Activated CD4-positive, alpha-beta T cell treated with anti-CD3 and anti-CD28 coated beads, Interleukin-2, Interleukin-4, amounts not matched to agents 100 ng/mL and 50 ng/mL, durations not matched to agents 16 hours and 8 hours (primary cell): ENCODE results near the gene YIPF2.
"Not testable (repeated sequence)": the region's sequence is repeated elsewhere in the genome, so short reads cannot be mapped to it uniquely, and the experiment has no call there.

Source experiments
- DNase-seq: peaks from one replicate; pipeline ENCODE4 v3.0.0-alpha.2; 2020; ENCODE audit warnings: low spot score

YIPF2 gene

DNA sequence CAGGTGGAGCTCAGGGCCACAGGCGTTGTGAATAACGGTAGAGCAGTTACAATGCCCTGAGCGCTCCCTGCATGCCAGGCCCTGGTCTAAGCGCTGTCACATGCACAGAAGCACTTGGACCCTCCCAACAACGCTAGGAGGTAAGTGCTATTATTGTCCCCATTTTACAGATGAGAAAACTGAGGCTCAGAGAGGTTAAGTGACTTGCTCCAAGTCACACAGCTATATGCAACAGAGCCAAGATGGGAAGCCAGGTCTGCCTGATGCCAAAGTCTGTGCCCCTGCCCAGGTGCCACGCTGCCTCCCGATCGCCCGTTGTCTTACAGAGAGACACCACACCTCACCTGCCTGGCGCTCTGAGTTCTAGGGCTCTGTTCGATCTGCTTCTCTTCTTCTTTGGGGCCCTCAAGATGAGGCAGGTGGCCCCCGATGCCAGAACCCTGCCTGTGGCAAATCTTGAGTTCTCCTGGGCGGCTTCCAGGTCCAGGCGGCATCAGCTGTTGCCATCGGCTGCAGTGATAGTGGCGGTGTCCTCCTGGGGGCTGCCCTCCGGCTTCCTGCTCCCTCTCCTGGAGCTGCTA is 20.0 kb downstream of the YIPF2 start:
- no peak for DNase-seq

DNA sequence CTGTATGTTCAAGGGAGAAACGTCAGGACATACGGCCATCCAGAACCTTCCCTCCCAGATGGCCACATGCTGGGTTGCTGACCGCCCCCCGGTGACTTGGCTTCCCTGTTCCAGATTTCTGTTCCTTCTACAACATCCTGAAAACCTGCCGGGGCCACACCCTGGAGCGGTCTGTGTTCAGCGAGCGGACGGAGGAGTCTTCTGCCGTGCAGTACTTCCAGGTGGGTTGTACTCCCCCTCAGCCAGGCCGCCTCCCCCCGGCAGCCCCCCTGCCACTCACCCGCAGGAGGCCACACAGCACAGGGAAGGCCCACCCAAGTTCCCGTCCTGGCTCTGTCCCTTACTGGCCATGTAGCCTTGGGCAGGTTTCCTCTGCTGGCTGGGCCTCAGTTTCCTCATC is 20.5 kb downstream of the YIPF2 start:
- no peak for DNase-seq

DNA sequence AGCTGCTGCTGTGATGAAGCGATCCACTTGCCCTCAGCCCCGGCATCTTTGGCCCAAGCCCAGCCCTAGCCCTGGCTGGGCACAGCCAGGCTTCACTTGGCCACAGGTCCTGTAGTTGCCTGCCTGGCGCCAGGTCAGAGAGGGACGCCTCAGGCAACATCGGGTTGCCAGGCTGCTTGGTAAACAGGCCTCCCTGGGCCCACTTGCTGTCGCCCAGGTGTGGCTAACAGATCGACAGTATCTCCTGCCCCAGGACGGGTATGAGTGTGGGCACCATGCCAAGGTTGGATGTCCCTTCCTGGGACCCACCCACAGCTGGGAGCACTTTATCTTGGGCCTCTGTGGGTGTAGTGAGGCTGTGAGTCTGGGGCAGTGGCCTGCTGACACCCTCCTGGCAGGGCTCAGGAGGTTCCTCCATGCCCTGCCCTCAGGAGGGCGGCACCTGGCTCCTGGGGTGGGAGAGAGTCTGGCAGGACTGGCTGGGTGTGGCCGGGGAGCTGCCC is 29.2 kb downstream of the YIPF2 start:
- no peak for DNase-seq

DNA sequence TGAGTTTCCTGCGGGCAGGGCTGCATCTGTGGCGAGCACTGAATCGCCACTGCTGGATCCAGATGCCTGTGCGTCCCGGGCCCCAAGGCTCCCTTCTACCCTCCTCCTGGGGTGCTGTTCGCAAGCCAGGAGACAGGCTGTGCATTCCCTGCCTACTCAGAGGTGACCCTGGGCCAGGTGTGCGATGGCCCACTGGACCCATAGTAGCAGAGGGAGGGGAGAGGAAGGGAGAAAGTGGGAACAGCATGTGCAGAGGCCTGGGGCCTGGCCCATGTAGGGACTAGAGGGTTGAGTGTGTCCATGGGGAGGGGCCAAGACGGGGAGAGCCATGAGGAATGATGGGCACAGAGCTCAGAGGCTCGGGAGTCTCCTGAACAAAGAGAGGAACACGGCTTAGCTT is 29.8 kb downstream of the YIPF2 start:
- no peak for DNase-seq

DNA sequence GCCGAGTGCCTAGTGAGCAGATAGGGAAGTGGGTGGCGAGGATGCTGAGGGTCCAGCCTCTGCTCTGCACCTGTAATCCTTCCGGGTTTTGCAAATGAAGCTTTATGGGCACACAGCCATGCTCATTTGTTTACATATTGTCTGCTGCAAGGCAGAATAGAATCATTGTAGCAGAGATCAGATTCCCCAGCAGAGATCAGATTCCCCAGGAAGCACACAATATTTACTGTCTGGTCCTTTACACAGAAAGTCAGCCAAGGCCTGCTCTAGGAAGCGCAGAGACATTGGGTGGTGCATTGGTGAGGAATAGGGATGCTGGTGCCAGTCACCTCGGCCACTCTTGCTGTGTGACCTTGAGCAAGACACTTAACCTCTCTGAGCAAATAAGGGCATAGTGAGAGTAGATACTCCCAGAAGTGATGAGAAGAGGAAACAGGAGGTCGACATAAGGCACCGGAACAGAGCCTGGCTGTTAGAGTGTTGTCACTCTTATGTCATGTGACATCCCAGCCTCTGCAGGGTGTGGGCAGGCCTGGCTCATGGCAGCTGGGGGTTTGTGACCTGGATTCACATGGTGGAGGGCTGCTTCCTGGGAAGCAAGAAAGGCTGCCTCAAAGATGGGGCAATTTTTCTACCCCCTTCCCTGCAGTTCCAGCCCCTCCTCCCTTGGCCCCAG is 31.4 kb downstream of the YIPF2 start:
- no peak for DNase-seq

DNA sequence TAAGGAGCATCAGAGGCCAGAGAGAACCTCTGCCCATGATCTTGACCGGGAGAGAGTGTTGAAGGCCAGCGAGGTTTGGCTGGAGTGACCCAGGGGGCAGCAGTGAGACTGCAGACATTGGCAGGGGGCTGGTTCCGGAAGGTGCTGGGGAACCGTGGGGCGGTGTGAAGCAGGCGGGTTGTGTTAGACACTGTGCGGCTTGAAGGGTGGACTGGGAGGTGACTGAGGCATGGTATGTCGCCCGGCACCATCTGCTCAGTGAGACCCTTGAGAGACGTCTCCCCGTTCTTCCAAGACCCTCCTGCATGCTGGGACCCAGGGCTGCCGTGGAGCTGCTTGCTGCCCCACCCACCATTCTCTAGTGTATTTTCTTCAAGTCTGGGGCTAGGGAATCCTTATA is 32.5 kb downstream of the YIPF2 start:
- no peak for DNase-seq

DNA sequence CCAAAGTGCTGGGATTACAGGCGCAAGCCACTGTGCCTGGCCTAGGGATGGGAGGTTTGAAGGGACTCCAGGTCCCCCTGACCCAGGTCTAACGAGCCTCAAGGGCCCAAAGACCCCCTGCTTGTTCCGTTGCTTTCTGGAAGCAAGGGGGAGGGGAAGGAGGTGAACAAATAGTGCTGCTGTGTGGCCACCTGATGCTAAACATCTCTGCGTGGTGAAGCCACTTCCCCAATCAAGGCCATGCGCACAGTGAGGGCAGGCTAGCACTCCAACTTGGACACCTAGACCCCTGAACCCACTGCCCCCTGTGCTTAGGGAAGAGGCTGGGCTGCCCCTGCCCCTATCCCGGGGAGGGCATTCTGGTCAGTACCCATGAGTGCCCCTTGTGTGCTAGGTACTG is 33.1 kb downstream of the YIPF2 start:
- DNase-seq, result no peak

DNA sequence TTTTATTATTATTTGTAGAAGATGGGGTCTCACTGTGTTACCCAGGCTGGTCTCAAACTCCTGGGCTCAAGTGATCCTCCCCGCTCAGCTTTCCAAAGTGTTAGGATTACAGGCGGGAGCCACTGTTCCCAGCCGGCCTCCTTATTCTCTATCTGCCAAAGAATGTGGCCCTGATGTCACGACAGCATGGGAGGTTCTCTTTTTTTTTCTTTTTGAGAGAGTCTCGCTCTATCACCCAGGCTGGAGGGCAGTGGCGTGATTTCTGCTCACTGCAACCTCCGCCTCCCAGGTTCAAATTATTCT is 33.6 kb downstream of the YIPF2 start:
- DNase-seq, result no peak

DNA sequence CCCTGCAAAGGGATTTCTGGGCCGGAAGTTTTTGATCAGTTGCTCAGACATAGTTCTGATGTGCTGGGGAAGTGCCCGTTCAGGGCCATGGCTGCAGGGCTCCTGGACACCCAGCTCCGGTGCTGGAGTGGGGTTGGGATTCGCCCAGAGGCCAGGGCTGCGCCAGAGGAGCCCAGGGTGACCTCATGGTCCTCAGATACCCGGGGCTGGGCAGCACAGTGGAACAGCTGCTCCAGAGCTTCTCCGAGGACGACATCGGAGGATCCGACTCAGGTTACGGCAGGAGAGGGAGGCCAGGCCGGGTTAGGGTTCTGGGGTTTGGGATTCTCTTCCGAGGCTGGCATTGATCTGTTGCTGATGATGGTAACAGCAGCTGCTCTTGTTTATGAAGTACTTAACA is 36.2 kb downstream of the YIPF2 start:
- no peak for DNase-seq

DNA sequence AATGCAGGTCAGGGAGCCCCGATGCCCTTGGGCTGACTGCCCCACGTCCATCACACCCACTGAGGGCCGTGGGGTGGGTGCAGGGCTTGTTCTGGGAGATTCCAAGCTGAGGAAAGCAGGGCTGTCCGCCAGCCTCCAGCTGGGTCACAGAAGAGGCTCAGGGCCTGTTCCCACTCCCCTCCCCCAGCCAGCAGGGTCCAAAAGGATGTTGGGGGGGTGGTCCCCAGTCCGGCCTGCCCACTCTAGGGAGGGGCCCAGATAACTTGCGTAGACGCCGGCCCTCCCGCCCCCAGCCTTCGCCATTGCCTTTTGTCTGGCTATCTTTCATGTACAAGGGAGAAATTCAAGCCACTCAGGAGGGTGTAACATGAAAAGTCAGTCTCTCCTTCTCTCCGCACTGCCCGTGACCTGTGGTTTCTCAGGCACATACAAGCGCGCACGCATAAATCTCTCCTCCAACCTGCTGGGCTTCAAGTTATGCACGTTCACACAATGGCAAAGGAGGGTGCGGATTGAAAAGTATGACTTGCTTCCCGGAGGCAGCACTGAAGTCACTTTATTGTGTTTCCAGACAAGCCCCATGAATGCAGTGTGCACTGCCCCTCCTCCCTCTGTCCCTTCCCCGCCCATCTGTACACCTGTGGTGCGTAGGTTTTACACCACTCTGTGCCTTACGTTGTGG is 36.9 kb downstream of the YIPF2 start:
- DNase-seq, result no peak

DNA sequence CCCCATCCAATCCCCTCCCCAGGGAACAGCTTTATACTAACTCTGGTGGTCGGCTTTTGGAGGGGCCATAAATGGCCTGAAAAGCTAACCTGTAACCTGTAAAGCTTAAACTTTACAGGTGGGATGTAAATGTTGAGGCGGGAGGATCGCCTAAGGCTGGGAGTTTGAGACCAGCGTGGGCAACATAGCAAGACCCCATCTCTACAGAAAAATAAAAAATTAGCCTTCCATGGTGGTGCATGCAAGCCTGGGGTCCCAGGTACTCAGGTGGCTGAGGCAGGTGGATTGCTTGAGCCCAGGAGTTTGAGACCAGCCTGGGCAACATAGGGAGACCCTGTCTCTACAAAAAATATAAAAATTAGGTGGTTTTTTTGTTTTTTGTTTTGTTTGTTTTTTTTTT is 38.6 kb downstream of the YIPF2 start:
- DNase-seq, result no peak

DNA sequence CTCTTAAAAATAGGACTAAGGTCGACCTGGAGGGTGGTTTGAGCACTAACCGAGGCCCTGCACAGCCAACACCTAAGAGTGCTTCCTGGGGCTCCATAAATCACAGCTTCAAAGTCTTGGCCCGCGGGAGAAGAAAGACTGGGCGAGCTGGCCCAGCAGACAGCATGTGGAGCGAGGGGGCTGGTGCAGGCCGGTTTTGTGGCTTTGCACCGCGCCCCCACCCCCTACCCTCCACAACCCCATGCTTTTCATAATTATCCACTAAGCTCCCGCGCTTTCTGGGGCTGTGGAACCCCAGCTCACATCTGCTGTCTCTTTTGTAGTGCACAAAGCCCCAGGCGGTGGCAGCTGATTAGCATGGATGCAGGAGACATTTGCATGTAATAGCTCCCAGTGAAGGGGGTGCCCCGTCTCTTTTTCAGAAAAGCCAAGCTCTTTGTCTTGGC is 40.0 kb downstream of the YIPF2 start:
- DNase-seq, result no peak

DNA sequence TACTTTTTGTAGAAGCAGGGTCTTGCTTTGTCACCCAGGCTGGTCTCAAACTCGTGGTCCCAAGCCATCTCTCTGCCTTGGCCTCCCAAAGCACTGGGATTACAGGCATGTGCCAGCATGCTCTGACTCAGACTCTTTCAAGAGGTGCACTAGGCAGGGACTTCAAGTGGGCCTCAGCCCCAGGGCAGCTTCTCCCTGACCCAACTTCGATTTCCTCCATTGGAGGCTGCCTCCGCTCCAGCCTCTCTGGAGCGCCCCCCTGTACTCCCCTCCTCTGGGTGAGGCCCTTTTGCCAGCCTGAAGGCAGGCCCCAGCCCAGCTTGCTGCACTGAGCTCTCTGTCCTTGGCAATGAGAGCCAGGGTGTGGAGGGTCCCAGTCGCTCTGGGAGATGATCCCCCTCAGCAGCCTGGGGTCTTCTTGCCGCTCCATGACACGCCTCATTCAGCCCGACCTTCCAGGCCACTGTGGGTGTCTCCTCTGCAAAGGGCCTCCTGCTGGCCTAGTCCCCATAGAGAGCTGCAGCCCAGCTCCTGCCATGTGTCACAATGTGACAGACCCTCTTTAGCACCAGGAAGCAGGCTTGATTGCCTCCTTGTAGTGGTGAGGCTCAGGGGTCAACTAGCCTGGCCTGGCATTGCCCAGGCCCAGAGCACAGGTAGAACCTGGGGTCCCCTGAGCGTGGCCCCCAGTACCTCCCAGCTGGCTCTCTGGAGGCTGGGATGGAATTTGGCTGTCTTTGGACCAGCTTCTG is 40.6 kb downstream of the YIPF2 start:
- no peak for DNase-seq

DNA sequence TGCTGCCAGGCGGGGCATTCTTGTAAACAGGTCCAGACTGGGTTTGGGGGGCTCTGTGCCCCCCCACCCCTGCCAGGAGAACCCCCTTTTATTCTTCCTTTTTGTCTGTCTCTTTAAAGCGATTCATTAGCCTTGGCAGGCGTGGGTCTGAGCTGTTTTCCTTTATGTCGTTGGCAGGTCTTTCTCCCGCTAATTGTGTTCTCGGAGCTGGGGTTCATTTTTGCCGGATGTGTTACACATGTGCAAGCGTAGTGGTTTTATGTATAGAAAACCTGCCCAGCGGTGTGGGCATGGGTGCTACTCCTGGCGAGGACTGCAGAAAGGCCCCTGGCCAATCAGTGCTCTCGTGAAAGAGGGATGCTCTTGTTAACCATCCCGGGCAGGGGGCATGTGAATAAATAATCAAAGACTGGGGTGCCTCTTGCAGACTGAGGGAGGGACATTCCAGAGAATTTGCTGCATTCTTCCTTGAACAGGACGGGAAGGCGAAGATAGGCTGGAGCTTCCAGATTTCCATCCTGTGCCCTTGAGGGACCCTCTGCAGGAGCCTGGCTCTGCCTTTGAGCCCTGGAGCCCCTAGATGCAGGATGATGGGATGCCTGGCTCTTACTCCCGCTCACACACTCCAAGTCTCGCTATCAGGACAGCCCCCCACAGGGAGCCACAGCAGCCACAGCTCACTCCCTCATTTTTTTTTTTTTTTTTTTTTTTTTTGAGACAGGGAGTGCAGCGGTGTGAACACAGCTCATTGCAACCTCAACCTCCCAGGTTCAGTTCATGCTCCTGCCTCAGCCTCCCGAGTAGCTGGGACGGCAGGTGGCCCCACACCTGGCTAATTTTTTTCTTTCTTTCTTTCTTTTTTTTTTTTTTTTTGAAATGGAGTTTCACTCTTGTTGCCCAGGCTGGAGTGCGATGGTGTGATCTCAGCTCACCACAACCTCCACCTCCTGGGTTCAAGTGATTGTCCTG is 43.0 kb downstream of the YIPF2 start:
- DNase-seq, result no peak

DNA sequence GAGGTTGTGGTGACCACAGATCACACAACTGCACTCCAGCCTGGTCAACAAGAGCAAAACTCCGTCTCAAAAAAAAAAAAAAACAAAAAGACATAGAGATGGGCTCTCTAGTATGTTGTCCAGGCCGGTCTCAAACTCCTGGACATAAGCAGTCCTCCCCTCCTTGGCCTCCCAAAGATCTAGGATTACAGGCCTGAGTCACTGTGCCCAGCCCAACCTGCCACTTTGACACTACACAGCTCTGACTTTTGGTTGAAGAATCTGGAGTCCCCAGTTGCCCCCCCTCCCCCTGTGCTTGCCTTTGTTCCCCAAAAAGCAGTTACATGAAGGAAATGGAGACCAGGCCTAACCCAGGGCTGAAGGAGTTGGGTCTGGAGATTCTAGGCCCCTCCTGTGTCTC is 44.2 kb downstream of the YIPF2 start:
- no peak for DNase-seq

DNA sequence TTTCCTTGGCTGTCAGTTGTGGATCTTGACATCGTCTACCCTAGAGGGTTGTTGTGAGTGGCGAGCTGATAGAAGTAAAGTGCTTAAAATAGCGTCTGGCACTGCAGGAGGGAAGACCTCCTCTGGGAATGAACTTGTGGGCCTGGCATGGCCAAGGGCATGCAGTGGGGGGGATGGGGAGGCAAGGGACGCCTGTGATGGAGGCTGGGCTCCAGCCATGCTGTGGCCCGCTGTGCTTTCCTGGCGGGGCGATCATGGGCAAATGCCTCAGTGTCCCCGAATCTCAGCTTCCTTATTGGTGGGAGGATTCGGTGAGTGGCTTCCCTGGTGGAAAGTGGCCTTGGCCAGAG is 46.4 kb downstream of the YIPF2 start:
- DNase-seq, result no peak

DNA sequence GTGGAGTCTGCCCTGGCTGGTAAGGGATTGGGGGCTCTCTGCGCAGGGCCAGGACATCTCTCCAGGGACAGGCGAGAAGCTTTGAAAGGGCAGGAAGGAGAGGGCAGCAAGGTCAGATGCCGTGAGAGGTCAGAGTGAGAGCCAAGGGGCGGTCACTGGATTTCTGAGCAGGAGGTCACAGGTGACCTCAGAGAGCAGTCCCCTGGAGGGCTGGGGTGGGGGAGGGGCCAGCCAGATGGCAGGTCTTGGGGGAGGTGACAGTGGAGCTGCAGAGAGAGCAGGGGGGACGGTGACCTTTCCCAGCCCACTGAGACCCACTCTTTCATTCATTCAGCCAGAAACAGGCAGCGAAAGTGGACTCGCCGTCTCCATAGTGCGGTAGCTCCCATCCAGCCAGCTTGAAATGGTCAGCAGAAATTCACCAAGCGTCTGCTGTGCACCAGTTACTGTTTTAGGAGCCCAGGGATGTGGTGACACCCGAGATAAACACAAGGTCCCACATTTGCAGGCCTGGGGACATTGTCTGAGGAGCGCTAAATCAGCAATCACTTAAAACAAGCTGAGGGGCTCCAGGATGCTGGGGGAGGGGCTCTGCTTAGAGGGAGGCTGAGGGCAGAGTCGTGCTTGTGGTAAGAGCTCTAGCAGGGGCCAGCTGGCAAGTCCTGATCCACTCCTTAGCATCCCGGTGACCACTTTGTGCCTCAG is 46.9 kb downstream of the YIPF2 start:
- DNase-seq, result no peak

DNA sequence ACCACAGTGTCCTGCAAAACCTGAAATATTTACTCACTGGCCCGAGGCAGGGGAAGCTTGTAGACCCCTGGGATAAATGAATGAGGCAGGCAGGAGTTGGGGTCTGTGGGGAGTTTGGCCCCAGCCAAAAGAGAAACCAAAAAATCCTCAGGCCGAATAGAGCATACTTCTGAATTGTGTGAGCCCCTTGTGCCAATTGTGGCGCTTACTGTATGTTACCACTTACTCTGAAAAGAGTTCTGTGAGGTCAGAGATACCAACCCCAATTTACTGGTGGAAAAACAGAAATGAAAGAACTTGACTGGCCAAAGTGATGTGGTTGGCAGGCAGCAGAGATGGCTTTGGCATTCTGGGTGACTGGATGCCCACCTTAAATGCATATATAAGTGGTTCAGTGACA is 50.2 kb downstream of the YIPF2 start:
- no peak for DNase-seq

DNA sequence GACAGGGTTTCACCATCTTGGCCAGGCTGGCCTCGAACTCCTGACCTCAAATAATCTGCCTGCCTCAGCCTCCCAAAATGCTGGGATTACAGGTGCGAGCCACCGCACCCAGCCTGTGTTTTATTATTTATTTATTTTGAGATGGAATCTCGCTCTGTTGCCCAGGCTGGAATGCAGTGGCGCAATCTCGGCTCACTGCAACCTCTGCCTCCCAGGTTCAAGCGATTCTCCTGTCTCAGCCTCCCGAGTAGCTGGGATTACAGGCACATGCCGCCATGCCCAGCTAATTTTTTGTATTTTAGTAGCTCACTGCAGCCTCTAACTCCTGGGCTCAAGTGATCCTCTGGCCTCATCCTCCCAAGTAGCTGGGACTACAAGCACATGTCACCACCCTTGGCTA is 50.8 kb downstream of the YIPF2 start:
- DNase-seq, result not testable (repeated sequence)

DNA sequence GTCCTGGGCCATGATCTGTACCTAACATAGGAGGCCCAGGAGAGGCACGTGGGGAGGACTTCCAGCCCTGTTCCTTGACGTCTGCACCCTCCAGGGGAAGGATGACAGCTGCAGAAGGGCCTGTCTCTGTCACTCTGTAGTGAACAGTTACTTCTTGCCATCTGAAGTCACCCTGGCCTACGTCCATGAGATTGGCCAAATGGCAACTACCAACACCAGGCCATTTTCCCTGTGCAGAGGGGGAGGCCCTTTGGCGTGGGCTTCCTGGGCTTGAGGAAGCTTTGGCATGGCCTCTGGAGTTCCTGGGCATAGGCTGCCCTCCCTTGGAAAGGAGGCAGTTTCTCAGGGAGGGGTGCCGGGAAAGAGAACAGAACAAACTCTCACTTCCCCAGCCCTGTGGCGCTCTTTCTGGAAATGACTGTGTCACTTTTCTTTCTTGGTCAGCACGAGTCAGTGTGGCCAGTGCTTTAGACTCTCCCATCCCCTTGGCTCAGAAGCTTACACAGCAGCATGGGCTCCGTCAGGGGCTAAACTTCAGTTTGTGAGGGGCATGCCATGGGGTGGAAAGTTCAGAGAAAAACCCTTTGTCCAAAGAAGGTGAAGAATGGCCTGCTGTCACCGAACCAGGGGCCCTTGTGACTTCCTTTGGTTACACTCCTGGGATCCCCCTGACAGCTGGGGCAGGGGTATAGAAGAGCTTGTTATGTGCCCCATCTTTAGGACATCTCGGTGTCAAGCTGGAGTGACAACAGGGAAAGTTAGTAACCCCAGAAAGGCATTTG is 51.8 kb downstream of the YIPF2 start:
- peak; percentile 62 for DNase-seq
